Measurements from ENCODE around the gene MYL1.

MYL1 gene

GRCh38 chr2:210299866-210300373 lies 15.1 kb downstream of the MYL1 start:
- no peak overlapping the region for H2AFZ ChIP-seq (ENCODE audit: low read length)
- no peaks in the 10 kb centered on the region for H3K79me2 ChIP-seq (ENCODE audit: insufficient read depth, low read length)
- no peaks in the 10 kb centered on the region for H3K36me3 ChIP-seq (ENCODE audit: insufficient read depth, low read length)
- H3F3A ChIP-seq (ENCODE audit: low read depth), result no peaks in the 10 kb centered on the region
- H3K9me3 ChIP-seq (ENCODE audit: insufficient read depth, low read depth, low read length), result no peaks in the 10 kb centered on the region
- no peak for TF ChIP-seq EZH2phosphoT487 (IDR thresholded peaks at IDR 0.05; ENCODE audit: borderline replicate concordance)
- no peak for TF ChIP-seq CTCF (conservative IDR thresholded peaks at IDR 0.05; ENCODE audit: low read length)
- no peaks in the 10 kb centered on the region for H4K20me1 ChIP-seq (ENCODE audit: insufficient read depth, low read length, poor library complexity, severe bottlenecking)
- H3K4me2 ChIP-seq (ENCODE audit: low read depth, low read length, poor library complexity, severe bottlenecking), result no peak overlapping the region
- no peaks in the 10 kb centered on the region; the same call in 1 of the 2 replicates for H3K9me2 ChIP-seq (replicated peaks; ENCODE audit: low read depth, low read length)
- H3K27me3 ChIP-seq (ENCODE audit: insufficient read depth, low read length, poor library complexity, severe bottlenecking), result no peaks in the 10 kb centered on the region
- no peak overlapping the region for H3K4me3 ChIP-seq (ENCODE audit: low read length, poor library complexity, severe bottlenecking)
- H3K9ac ChIP-seq (ENCODE audit: low read depth, low read length, poor library complexity, severe bottlenecking), result no peak overlapping the region
- no peaks in the 10 kb centered on the region for H3K4me1 ChIP-seq (ENCODE audit: insufficient read depth, low read length, poor library complexity, severe bottlenecking)

- no peak overlapping the region for H2AFZ ChIP-seq (ENCODE audit: low read length)
- H3K9ac ChIP-seq (ENCODE audit: low read depth, low read length, poor library complexity, severe bottlenecking), result no peak overlapping the region
- no peaks in the 10 kb centered on the region for H4K20me1 ChIP-seq (ENCODE audit: insufficient read depth, low read length, poor library complexity, severe bottlenecking)
- no peaks in the 10 kb centered on the region for H3K9me2 ChIP-seq (replicated peaks; ENCODE audit: low read depth, low read length)
- H3K4me1 ChIP-seq (ENCODE audit: insufficient read depth, low read length, poor library complexity, severe bottlenecking), result no peaks in the 10 kb centered on the region
- no peak overlapping the region for H3K4me2 ChIP-seq (ENCODE audit: low read depth, low read length, poor library complexity, severe bottlenecking)
- TF ChIP-seq EZH2phosphoT487 (IDR thresholded peaks at IDR 0.05; ENCODE audit: borderline replicate concordance) (no peak), CTCF (conservative IDR thresholded peaks at IDR 0.05; ENCODE audit: low read length) (no peak)
- no peaks in the 10 kb centered on the region for H3K36me3 ChIP-seq (ENCODE audit: insufficient read depth, low read length)
- H3F3A ChIP-seq (ENCODE audit: low read depth), result no peaks in the 10 kb centered on the region
- H3K79me2 ChIP-seq (ENCODE audit: insufficient read depth, low read length), result no peaks in the 10 kb centered on the region
- H3K9me3 ChIP-seq (ENCODE audit: insufficient read depth, low read depth, low read length), result no peaks in the 10 kb centered on the region
- no peaks in the 10 kb centered on the region for H3K27me3 ChIP-seq (ENCODE audit: insufficient read depth, low read length, poor library complexity, severe bottlenecking)
- H3K4me3 ChIP-seq (ENCODE audit: low read length, poor library complexity, severe bottlenecking), result no peak overlapping the region
Observed at GRCh38 chr2:210288408-210288807, 26.6 kb downstream of the MYL1 start.

GRCh38 chr2:210287301-210287700 lies 27.7 kb downstream of the MYL1 start:
- no peaks in the 10 kb centered on the region for H3K9me3 ChIP-seq (ENCODE audit: insufficient read depth, low read depth, low read length)
- H3K4me1 ChIP-seq (ENCODE audit: insufficient read depth, low read length, poor library complexity, severe bottlenecking), result no peaks in the 10 kb centered on the region
- no peak overlapping the region for H3K4me3 ChIP-seq (ENCODE audit: low read length, poor library complexity, severe bottlenecking)
- H3F3A ChIP-seq (ENCODE audit: low read depth), result no peaks in the 10 kb centered on the region
- no peaks in the 10 kb centered on the region for H4K20me1 ChIP-seq (ENCODE audit: insufficient read depth, low read length, poor library complexity, severe bottlenecking)
- no peak overlapping the region for H3K9ac ChIP-seq (ENCODE audit: low read depth, low read length, poor library complexity, severe bottlenecking)
- no peaks in the 10 kb centered on the region for H3K79me2 ChIP-seq (ENCODE audit: insufficient read depth, low read length)
- no peaks in the 10 kb centered on the region for H3K9me2 ChIP-seq (replicated peaks; ENCODE audit: low read depth, low read length)
- no peak overlapping the region for H2AFZ ChIP-seq (ENCODE audit: low read length)
- H3K27me3 ChIP-seq (ENCODE audit: insufficient read depth, low read length, poor library complexity, severe bottlenecking), result no peaks in the 10 kb centered on the region
- TF ChIP-seq CTCF (conservative IDR thresholded peaks at IDR 0.05; ENCODE audit: low read length), result no peak
- no peak overlapping the region for H3K4me2 ChIP-seq (ENCODE audit: low read depth, low read length, poor library complexity, severe bottlenecking)
- H3K36me3 ChIP-seq (ENCODE audit: insufficient read depth, low read length), result no peaks in the 10 kb centered on the region
